T-helper 17 cell (primary cell): ENCODE measurements around the gene SLC35A3. TPM values are rescaled to one million over a fixed set of nuclear protein-coding genes. Genes with fewer than 3 reads are reported as not detected.
"Not testable (repeated sequence)": the region's sequence is repeated elsewhere in the genome, so short reads cannot be mapped to it uniquely, and the experiment has no call there.

Experiments used
- ATAC-seq: fragments of 150-1000 bp; cut with Tn5 transposase; 2 replicates; pipeline ENCODE4 v1.10.0; 2021; ENCODE audit warnings: mild to moderate bottlenecking, moderate library complexity
- DNase-seq, 3 donors: peaks; one replicate each; pipeline versions ENCODE4 v3.0.0 to v3.0.0-alpha.2; 2020 to 2021
- H3K9me3 ChIP-seq: one replicate; pipeline ENCODE4 v1.7.0; 2013; ENCODE audit warnings: low read length, mild to moderate bottlenecking; ENCODE audit not compliant: control insufficient read depth, poor library complexity, severe bottlenecking
- H3K27ac Mint-ChIP-seq: one replicate; pipeline ENCODE4 v1.8.0; 2022; ENCODE audit warnings: mild to moderate bottlenecking, moderate library complexity, mixed read lengths
- H3K27me3 Mint-ChIP-seq: one replicate; pipeline ENCODE4 v1.8.0; 2022; ENCODE audit warnings: mixed read lengths
- H3K36me3 Mint-ChIP-seq: one replicate; pipeline ENCODE4 v1.8.0; 2022; ENCODE audit warnings: low read depth, mixed read lengths
- H3K4me1 Mint-ChIP-seq: one replicate; pipeline ENCODE4 v1.8.0; 2022; ENCODE audit warnings: mild to moderate bottlenecking, mixed read lengths
- H3K4me3 Mint-ChIP-seq: one replicate; pipeline ENCODE4 v1.8.0; 2022; ENCODE audit warnings: mild to moderate bottlenecking, moderate library complexity, mixed read lengths
- total RNA-seq, 4 donors: library from RNA in 2 of 4; stranded (reverse) in 2 of 4; gene quantifications; one replicate each; pipeline ENCODE4 v1.2.3 and lab custom pipeline; 2022 to 2026

SLC35A3 gene
- total RNA-seq, 2 donors from 2014 or later, result 20.4 to 26.7 TPM

DNA sequence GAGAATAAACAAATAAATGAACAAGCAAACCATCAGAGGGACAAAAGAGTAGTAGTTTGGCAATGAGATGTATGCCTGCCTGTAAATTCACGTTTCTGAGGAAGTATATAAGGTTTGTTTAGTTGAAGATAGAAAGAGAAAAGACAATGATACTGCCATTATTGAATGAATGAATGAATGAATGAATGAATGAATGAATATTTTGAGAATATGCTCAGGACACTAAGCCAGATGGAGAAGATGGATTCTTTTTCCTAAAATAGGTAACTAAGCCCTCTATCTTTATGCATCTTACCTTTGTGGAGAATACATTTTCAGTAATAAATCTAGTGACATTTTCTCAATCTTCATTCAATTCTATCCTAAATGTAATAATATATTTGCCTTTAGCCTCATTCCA lies 49.4 kb downstream of the SLC35A3 start:
- no peaks in the 10 kb centered on the region for H3K9me3 ChIP-seq
- Mint-ChIP-seq H3K4me1 (peaks cover 3% of the 10 kb centered on the region), H3K4me3 (no peak overlapping the region), H3K27ac (no peak overlapping the region), H3K36me3 (peaks cover 3% of the 10 kb centered on the region), H3K27me3 (no peaks in the 10 kb centered on the region)
- DNase-seq (no peak), ATAC-seq (no peak)

DNA sequence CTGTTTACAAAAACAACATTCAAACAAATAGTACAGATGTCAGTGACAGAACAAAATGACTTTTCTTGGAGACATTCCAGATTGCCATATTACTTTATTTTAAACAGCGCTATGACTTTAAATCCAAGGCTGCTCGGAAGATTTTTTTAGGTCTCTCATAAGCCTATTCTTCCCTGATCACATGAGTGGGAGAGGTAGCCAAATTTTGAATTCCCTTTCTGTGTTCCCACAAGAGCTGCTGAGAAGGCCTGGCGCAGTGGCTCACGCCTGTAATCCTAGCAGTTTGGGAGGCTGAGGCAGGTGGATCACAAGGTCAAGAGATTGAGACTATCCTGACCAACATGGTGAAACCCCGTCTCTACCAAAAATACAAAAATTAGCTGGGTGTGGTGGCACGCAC lies 53.7 kb downstream of the SLC35A3 start:
- H3K9me3 ChIP-seq, result no peaks in the 10 kb centered on the region
- DNase-seq (no peak), ATAC-seq (no peak)
- Mint-ChIP-seq H3K27ac (no peak overlapping the region), H3K36me3 (peaks cover 3% of the 10 kb centered on the region), H3K4me3 (no peak overlapping the region), H3K27me3 (no peaks in the 10 kb centered on the region), H3K4me1 (peaks cover 7% of the 10 kb centered on the region)

DNA sequence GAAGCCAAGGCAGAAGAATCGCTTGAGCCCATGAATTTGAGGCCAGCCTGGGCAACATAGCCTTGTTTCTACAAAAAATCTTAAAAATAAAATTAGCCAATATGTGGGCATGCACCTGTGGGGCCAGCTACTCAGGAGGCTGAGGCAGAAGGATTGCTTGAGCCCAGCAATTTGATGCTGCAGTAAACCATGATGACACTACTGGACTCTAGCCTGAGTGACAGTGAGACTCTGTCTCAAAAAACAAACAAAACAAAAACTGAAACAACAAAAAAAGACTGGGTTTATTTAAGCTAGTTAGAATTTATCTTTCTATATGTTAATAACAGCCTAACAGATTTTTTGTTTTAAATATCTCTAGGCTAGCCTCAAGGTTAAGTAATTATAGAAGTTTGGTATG lies 57.4 kb downstream of the SLC35A3 start:
- Mint-ChIP-seq H3K4me1 (peaks cover 5% of the 10 kb centered on the region), H3K36me3 (no peaks in the 10 kb centered on the region), H3K27me3 (no peaks in the 10 kb centered on the region), H3K27ac (no peak overlapping the region), H3K4me3 (no peak overlapping the region)
- ATAC-seq, result no peak
- no peak for DNase-seq
- H3K9me3 ChIP-seq, result no peaks in the 10 kb centered on the region

- ATAC-seq (no peak), DNase-seq (no peak)
- Mint-ChIP-seq H3K4me1 (peaks cover 5% of the 10 kb centered on the region), H3K4me3 (no peak overlapping the region), H3K36me3 (no peaks in the 10 kb centered on the region), H3K27ac (no peak overlapping the region), H3K27me3 (no peaks in the 10 kb centered on the region)
- no peaks in the 10 kb centered on the region for H3K9me3 ChIP-seq
Measured at GRCh38 chr1:100028765-100029164, 59.0 kb downstream of the SLC35A3 start.

- Mint-ChIP-seq H3K4me3 (no peak overlapping the region), H3K36me3 (peaks cover 4% of the 10 kb centered on the region), H3K4me1 (peaks cover 16% of the 10 kb centered on the region), H3K27me3 (no peaks in the 10 kb centered on the region), H3K27ac (peak overlapping the region; percentile 29)
- ATAC-seq (no peak), DNase-seq (no peak)
- H3K9me3 ChIP-seq, result no peaks in the 10 kb centered on the region
Measured at GRCh38 chr1:100034470-100034869, 64.7 kb downstream of the SLC35A3 start.

GRCh38 chr1:100035214-100035613 lies 65.4 kb downstream of the SLC35A3 start:
- ATAC-seq, result no peak

DNA sequence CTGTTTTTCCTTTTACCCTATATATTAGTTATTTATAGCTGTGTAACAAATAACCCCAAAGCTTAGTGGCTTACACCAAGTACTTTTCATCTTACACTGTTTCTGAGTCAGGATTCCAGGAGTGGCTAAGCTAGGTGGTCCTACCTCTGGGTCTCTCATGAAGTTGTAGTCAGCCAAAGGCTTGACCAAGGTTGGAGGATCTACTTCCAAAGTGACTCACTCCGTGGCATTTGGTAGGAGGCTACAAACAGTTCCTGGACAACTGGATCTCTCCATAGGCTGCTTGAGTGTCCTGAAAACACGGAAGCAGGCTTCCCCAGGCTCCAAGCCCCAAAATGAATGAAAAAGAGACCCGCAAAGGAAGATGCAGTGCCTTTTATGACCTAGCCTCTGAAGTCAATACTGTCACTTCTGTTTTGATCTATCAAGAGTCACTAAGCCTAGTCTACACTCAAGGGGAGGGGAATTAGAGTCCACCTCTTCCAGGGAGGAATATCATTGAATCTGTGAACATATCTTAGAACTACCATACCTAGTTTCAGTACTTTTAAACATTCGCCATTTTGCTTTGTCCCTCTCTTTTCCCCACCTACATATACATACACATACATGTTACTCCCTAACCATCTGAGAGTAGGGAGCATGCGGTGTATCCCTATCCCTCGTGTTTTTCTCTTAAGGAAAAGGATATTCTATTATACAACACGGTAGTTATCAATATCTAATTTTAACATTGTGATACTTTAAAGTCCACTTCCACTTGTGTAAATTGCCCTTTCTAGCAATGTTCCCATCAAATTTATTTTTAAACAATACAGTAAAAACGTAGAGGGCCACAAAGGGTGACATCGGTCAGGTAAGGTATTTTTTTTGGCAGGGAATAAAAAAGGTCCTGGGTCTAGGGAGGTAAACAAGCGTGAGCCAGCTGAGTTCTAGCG lies 67.2 kb downstream of the SLC35A3 start:
- H3K9me3 ChIP-seq, result no peaks in the 10 kb centered on the region
- Mint-ChIP-seq H3K4me1 (peaks cover 25% of the 10 kb centered on the region), H3K36me3 (peaks cover 4% of the 10 kb centered on the region), H3K27me3 (no peaks in the 10 kb centered on the region), H3K27ac (peak overlapping the region; percentile 99), H3K4me3 (peak overlapping the region; percentile 100)
- ATAC-seq, result no peak
- no peak for DNase-seq

More at GRCh38 chr1:100035214-100035613, 65.4 kb downstream of the SLC35A3 start:
- Mint-ChIP-seq H3K27ac (peak overlapping the region; percentile 54), H3K4me3 (no peak overlapping the region), H3K4me1 (peaks cover 19% of the 10 kb centered on the region), H3K36me3 (peaks cover 4% of the 10 kb centered on the region), H3K27me3 (no peaks in the 10 kb centered on the region)
- no peaks in the 10 kb centered on the region for H3K9me3 ChIP-seq
- no peak for DNase-seq

DNA sequence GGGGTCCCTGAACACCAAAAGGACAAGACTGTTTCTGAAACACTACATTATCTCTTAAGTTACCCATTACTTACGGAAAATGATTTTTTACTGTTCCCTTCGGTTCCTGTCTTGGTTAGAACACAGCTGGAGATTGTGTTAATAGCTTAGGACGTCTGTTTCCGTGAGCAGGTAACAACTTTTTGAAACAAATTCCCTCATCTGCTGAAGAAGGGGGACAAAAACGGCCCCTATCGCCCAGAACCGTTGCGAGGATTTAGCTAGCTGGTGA lies 67.8 kb downstream of the SLC35A3 start:
- Mint-ChIP-seq H3K4me3 (peak overlapping the region; percentile 100), H3K27ac (peak overlapping the region; percentile 99)

GRCh38 chr1:100037927-100038659 lies 68.3 kb downstream of the SLC35A3 start:
- H3K4me1 Mint-ChIP-seq, result peaks cover 34% of the 10 kb centered on the region
- peaks cover 4% of the 10 kb centered on the region for H3K36me3 Mint-ChIP-seq
- H3K27me3 Mint-ChIP-seq, result no peaks in the 10 kb centered on the region
- no peaks in the 10 kb centered on the region for H3K9me3 ChIP-seq
- H3K4me3 Mint-ChIP-seq, result peak overlapping the region; percentile 100
- ATAC-seq (peak; percentile 89), DNase-seq (peak; percentile 83 to 91 (median 85))
- peak overlapping the region; percentile 99 for H3K27ac Mint-ChIP-seq

More for the DNA sequence above, 67.8 kb downstream of the SLC35A3 start:
- no peak for DNase-seq
- no peaks in the 10 kb centered on the region for H3K9me3 ChIP-seq
- ATAC-seq, result no peak
- H3K27me3 Mint-ChIP-seq, result no peaks in the 10 kb centered on the region
- H3K36me3 Mint-ChIP-seq, result peaks cover 4% of the 10 kb centered on the region
- H3K4me1 Mint-ChIP-seq, result peaks cover 29% of the 10 kb centered on the region

DNA sequence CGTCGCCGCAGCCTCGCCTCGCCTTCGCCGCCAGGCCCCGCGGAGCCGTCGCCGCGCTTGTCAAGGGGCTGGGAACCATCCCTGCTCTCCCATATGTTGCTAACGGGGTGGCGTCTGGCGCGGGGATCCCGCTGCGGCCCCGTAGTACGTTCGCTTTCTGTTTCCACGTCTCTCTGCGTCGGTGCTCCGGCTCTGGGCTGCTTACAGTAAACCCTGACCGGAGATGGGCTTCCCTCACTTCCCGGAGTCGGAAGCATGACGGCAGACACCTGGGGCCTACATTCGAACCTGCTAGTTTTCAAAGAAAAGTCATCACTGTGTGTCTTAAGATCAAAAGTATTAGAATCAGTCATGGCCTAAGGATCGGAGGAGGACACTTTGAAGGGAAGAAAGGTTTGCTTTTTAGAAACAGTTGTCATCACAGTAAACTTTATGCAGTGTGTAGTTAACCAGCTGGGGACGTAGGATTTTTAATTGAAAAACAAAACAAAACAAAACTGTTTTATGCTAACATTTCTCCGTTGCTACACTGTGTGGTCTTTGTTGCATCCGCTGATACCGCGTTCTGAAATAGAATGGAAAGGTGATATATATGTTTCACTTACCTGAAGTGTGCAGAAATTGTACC lies 69.0 kb downstream of the SLC35A3 start:
- Mint-ChIP-seq H3K4me3 (peak overlapping the region; percentile 100), H3K27ac (peak overlapping the region; percentile 99), H3K27me3 (no peaks in the 10 kb centered on the region), H3K4me1 (peaks cover 38% of the 10 kb centered on the region), H3K36me3 (peaks cover 4% of the 10 kb centered on the region)
- H3K9me3 ChIP-seq, result no peaks in the 10 kb centered on the region
- DNase-seq, result peak; percentile 44 to 61 (median 53)
- ATAC-seq, result peak; percentile 64

- DNase-seq (no peak), ATAC-seq (no peak)
- Mint-ChIP-seq H3K27ac (peak overlapping the region; percentile 99), H3K27me3 (no peaks in the 10 kb centered on the region), H3K4me1 (peaks cover 40% of the 10 kb centered on the region), H3K36me3 (peaks cover 6% of the 10 kb centered on the region), H3K4me3 (peak overlapping the region; percentile 100)
- no peaks in the 10 kb centered on the region for H3K9me3 ChIP-seq
Measured at GRCh38 chr1:100039591-100039990, 69.8 kb downstream of the SLC35A3 start.

GRCh38 chr1:100045206-100045605 lies 75.4 kb downstream of the SLC35A3 start:
- Mint-ChIP-seq H3K4me3 (peak overlapping the region; percentile 41), H3K27me3 (no peaks in the 10 kb centered on the region), H3K27ac (no peak overlapping the region), H3K36me3 (peaks cover 2% of the 10 kb centered on the region), H3K4me1 (peaks cover 63% of the 10 kb centered on the region)
- ATAC-seq (no peak), DNase-seq (no peak)
- H3K9me3 ChIP-seq, result no peaks in the 10 kb centered on the region

DNA sequence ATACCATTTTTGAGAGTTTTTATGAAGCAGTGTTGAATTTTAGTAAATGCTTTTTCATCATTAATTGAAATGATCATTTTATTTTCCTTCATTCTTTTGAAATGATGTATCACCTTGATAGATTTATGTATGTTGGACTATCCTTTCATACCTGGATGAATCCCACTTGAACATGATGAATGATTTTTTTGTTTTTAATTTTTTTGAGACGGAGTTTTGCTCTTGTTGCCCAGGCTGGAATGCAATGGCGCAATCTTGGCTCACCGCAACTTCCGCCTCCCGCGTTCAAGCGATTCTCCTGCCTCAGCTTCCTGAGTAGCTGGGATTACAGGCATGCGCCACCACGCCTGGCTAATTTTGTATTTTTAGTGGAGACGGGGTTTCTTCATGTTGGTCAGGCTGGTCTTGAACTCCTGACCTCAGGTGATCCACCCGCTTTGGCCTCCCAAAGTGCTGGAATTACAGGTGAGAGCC lies 77.5 kb downstream of the SLC35A3 start:
- Mint-ChIP-seq H3K4me1 (peaks cover 62% of the 10 kb centered on the region), H3K27ac (peak overlapping the region; percentile 91)
- not testable (repeated sequence) for H3K36me3 Mint-ChIP-seq

More for the DNA sequence above, 77.5 kb downstream of the SLC35A3 start:
- H3K4me3 Mint-ChIP-seq, result peak overlapping the region; percentile 81
- DNase-seq, ATAC-seq, H3K27me3 Mint-ChIP-seq, H3K9me3 ChIP-seq: not testable (repeated sequence)
